MM.1S (cell line): ENCODE results near the gene SLC35B3.

Experiments used
- DNase-seq: peaks from one replicate; pipeline ENCODE4 v3.0.0-alpha.2; 2015
- H2AFZ ChIP-seq: fragments of 300-600 bp; sonication (generic); 2 replicates; pipeline ENCODE4 v1.6.0; 2016; ENCODE audit warnings: antibody characterized with exemption, low read length
- H3F3A ChIP-seq: fragments of 300-600 bp; sonication (generic); 2 replicates; pipeline ENCODE4 v1.6.1; 2016; ENCODE audit warnings: mild to moderate bottlenecking, antibody characterized with exemption, low read length, moderate library complexity, mixed read lengths; ENCODE audit not compliant: insufficient read depth
- H3K27ac ChIP-seq: fragments of 300-600 bp; sonication (generic); 2 replicates; pipeline ENCODE4 v1.5.1; 2016; ENCODE audit warnings: mild to moderate bottlenecking, low read length
- H3K27me3 ChIP-seq: fragments of 300-600 bp; sonication (generic); replicated peaks from 2 replicates; pipeline ENCODE4 v1.6.0; 2016; ENCODE audit warnings: low read length; ENCODE audit not compliant: insufficient read depth
- H3K36me3 ChIP-seq: fragments of 300-600 bp; sonication (generic); replicated peaks from 2 replicates; pipeline ENCODE4 v1.6.1; 2016; ENCODE audit warnings: mild to moderate bottlenecking, low read length, mixed read lengths; ENCODE audit not compliant: insufficient read depth
- H3K4me1 ChIP-seq: fragments of 300-600 bp; sonication (generic); 2 replicates; pipeline ENCODE4 v1.6.1; 2016; ENCODE audit warnings: low read length, mixed read lengths
- H3K4me2 ChIP-seq: fragments of 300-600 bp; sonication (generic); 2 replicates; pipeline ENCODE4 v1.6.0; 2016; ENCODE audit warnings: low read depth, low read length
- H3K4me3 ChIP-seq: fragments of 300-600 bp; sonication (generic); 2 replicates; pipeline ENCODE4 v1.5.1; 2016; ENCODE audit warnings: low read length, mixed read lengths
- H3K79me2 ChIP-seq: fragments of 300-600 bp; sonication (generic); 2 replicates; pipeline ENCODE4 v1.6.1; 2016; ENCODE audit warnings: mixed run types, low read length, mixed read lengths
- H3K9ac ChIP-seq: fragments of 300-600 bp; sonication (generic); 2 replicates; pipeline ENCODE4 v1.6.1; 2016; ENCODE audit warnings: low read length, mixed read lengths
- H3K9me2 ChIP-seq: fragments of 300-600 bp; sonication (generic); replicated peaks from 2 replicates; pipeline ENCODE4 v1.6.1; 2016; ENCODE audit warnings: mild to moderate bottlenecking, low read length, mixed read lengths; ENCODE audit not compliant: insufficient read depth
- H3K9me3 ChIP-seq: fragments of 300-600 bp; sonication (generic); replicated peaks from 2 replicates; pipeline ENCODE4 v1.6.1; 2016; ENCODE audit warnings: mild to moderate bottlenecking, low read length, mixed read lengths; ENCODE audit not compliant: insufficient read depth
- H4K20me1 ChIP-seq: fragments of 300-600 bp; sonication (generic); 2 replicates; pipeline ENCODE4 v1.6.1; 2016; ENCODE audit warnings: mild to moderate bottlenecking, low read length, moderate library complexity, mixed read lengths; ENCODE audit not compliant: insufficient read depth
- CTCF ChIP-seq: fragments of 300-600 bp; sonication (generic); IDR thresholded peaks from 2 replicates; pipeline ENCODE4 v1.5.1; 2016; ENCODE audit warnings: antibody characterized with exemption, low read length, mixed read lengths
- EZH2 ChIP-seq: fragments of 300-600 bp; sonication (generic); optimal IDR thresholded peaks from 2 replicates; pipeline ENCODE3; 2017; ENCODE audit warnings: low read depth, mild to moderate bottlenecking, antibody characterized with exemption, low read length, mixed read lengths
- EZH2phosphoT487 ChIP-seq: fragments of 300-600 bp; sonication (generic); IDR thresholded peaks from 2 replicates; pipeline ENCODE4 v1.6.1; 2018; ENCODE audit warnings: antibody characterized with exemption, low read length

Gene SLC35B3

GRCh38 chr6:8420031-8420588 lies 15.2 kb downstream of the SLC35B3 start:
- Histone ChIP-seq H3K27ac (no peak overlapping the region), H3K4me2 (no peak overlapping the region), H2AFZ (no peak overlapping the region), H3K27me3 (no peaks in the 10 kb centered on the region), H3K36me3 (0 out of 2 replicates have a peak, but pooled peaks cover 5% of the 10 kb centered on the region), H3K9me2 (no peaks in the 10 kb centered on the region), H3K79me2 (no peaks in the 10 kb centered on the region), H3K9me3 (no peaks in the 10 kb centered on the region), H4K20me1 (no peaks in the 10 kb centered on the region), H3F3A (no peaks in the 10 kb centered on the region), H3K4me1 (no peaks in the 10 kb centered on the region), H3K9ac (no peak overlapping the region), H3K4me3 (no peak overlapping the region)
- DNase-seq: no peak
- TF ChIP-seq EZH2phosphoT487 (no peak), EZH2 (no peak), CTCF (no peak)

- Histone ChIP-seq H3K9me2 (no peaks in the 10 kb centered on the region), H3F3A (no peaks in the 10 kb centered on the region), H3K4me2 (no peak overlapping the region), H3K4me3 (no peak overlapping the region), H3K27me3 (no peaks in the 10 kb centered on the region), H3K79me2 (no peaks in the 10 kb centered on the region), H3K27ac (no peak overlapping the region), H3K36me3 (0 out of 2 replicates have a peak, but pooled peaks cover 5% of the 10 kb centered on the region), H3K9me3 (no peaks in the 10 kb centered on the region), H3K4me1 (no peaks in the 10 kb centered on the region), H4K20me1 (no peaks in the 10 kb centered on the region), H3K9ac (no peak overlapping the region), H2AFZ (no peak overlapping the region)
- DNase-seq: no peak
- TF ChIP-seq EZH2phosphoT487 (no peak), CTCF (no peak), EZH2 (no peak)
Observed at GRCh38 chr6:8415913-8416312, 19.4 kb downstream of the SLC35B3 start.

- H3K4me1 ChIP-seq: no peaks in the 10 kb centered on the region
- H3K9me2 ChIP-seq: no peaks in the 10 kb centered on the region
- H3K27ac ChIP-seq: no peak overlapping the region
- H3K4me2 ChIP-seq: no peak overlapping the region
- TF ChIP-seq EZH2phosphoT487 (no peak), CTCF (no peak), EZH2 (no peak)
- H2AFZ ChIP-seq: no peak overlapping the region
- no peaks in the 10 kb centered on the region for H3K9me3 ChIP-seq
- H3K36me3 ChIP-seq: 0 out of 2 replicates have a peak, but pooled peaks cover 5% of the 10 kb centered on the region
- no peaks in the 10 kb centered on the region for H3F3A ChIP-seq
- no peaks in the 10 kb centered on the region for H3K79me2 ChIP-seq
- H3K9ac ChIP-seq: no peak overlapping the region
- no peak overlapping the region for H3K4me3 ChIP-seq
- DNase-seq: no peak
- H3K27me3 ChIP-seq: no peaks in the 10 kb centered on the region
- no peaks in the 10 kb centered on the region for H4K20me1 ChIP-seq
Observed at GRCh38 chr6:8415280-8415679, 20.1 kb downstream of the SLC35B3 start.
